ENCODE data around the gene USP34.

USP34 gene

GRCh38 chr2:61238219-61239012 lies 232.5 kb downstream of the USP34 start:
- no peak for DNase-seq
- peaks cover 31% of the 10 kb centered on the region for H3K36me3 ChIP-seq (replicated peaks)
- in situ Hi-C loops (cut with HindIII; ENCODE audit: low pct_ligation_motif_present, low sequenced_read_pairs): no loop called here
- no peak overlapping the region for H3K4me3 ChIP-seq (ENCODE audit: low read depth, low read length)
- TF ChIP-seq, protein P1, sequence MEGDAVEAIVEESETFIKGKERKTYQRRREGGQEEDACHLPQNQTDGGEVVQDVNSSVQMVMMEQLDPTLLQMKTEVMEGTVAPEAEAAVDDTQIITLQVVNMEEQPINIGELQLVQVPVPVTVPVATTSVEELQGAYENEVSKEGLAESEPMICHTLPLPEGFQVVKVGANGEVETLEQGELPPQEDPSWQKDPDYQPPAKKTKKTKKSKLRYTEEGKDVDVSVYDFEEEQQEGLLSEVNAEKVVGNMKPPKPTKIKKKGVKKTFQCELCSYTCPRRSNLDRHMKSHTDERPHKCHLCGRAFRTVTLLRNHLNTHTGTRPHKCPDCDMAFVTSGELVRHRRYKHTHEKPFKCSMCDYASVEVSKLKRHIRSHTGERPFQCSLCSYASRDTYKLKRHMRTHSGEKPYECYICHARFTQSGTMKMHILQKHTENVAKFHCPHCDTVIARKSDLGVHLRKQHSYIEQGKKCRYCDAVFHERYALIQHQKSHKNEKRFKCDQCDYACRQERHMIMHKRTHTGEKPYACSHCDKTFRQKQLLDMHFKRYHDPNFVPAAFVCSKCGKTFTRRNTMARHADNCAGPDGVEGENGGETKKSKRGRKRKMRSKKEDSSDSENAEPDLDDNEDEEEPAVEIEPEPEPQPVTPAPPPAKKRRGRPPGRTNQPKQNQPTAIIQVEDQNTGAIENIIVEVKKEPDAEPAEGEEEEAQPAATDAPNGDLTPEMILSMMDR (IDR thresholded peaks at IDR 0.05; ENCODE audit: low read depth, low read length, missing control alignments): no peak
- H3K27ac ChIP-seq: no peak overlapping the region
- no peaks in the 10 kb centered on the region for H3K27me3 ChIP-seq (replicated peaks)

GRCh38 chr2:61235716-61236115 lies 235.2 kb downstream of the USP34 start:
- Histone ChIP-seq H3K36me3 (replicated peaks) (peaks cover 35% of the 10 kb centered on the region), H3K4me3 (ENCODE audit: low read depth, low read length) (no peak overlapping the region), H3K27ac (no peak overlapping the region), H3K27me3 (replicated peaks) (no peaks in the 10 kb centered on the region)
- DNase-seq: no peak
- in situ Hi-C loops (cut with HindIII; ENCODE audit: low pct_ligation_motif_present, low sequenced_read_pairs): no loop called here
- TF ChIP-seq, protein P1 (IDR thresholded peaks at IDR 0.05; ENCODE audit: low read depth, low read length, missing control alignments): no peak

GRCh38 chr2:61233581-61233980 lies 237.3 kb downstream of the USP34 start:
- H3K27ac ChIP-seq: no peak overlapping the region
- in situ Hi-C loops (cut with HindIII; ENCODE audit: low pct_ligation_motif_present, low sequenced_read_pairs): no loop called here
- peaks cover 39% of the 10 kb centered on the region for H3K36me3 ChIP-seq (replicated peaks)
- TF ChIP-seq, protein P1 (IDR thresholded peaks at IDR 0.05; ENCODE audit: low read depth, low read length, missing control alignments): no peak
- no peaks in the 10 kb centered on the region for H3K27me3 ChIP-seq (replicated peaks)
- DNase-seq: no peak
- no peak overlapping the region for H3K4me3 ChIP-seq (ENCODE audit: low read depth, low read length)

DNA sequence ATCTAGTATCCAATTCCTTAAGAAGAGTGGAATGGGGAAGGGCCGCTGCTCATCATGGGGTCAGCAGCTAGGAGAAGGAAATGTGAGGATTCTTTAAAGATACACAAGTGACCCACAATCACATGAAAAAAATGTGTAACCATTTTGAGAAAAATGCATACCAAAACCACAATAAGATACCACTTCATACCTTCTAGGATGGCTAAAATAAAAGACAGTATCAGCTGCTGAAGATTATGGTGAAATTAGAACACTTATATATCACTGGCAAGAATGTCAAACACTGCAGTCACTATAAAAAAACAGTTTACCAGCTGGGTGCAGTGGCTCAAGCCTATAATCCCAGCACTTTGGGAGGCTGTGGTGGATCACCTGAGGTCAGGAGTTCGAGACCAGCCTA lies 241.0 kb downstream of the USP34 start:
- H3K27me3 ChIP-seq (replicated peaks): no peaks in the 10 kb centered on the region
- TF ChIP-seq, protein P1 (IDR thresholded peaks at IDR 0.05; ENCODE audit: low read depth, low read length, missing control alignments): no peak
- H3K4me3 ChIP-seq (ENCODE audit: low read depth, low read length): no peak overlapping the region
- no peak overlapping the region for H3K27ac ChIP-seq
- peaks cover 39% of the 10 kb centered on the region for H3K36me3 ChIP-seq (replicated peaks)
- in situ Hi-C loops (cut with HindIII; ENCODE audit: low pct_ligation_motif_present, low sequenced_read_pairs): no loop called here
- DNase-seq: no peak

DNA sequence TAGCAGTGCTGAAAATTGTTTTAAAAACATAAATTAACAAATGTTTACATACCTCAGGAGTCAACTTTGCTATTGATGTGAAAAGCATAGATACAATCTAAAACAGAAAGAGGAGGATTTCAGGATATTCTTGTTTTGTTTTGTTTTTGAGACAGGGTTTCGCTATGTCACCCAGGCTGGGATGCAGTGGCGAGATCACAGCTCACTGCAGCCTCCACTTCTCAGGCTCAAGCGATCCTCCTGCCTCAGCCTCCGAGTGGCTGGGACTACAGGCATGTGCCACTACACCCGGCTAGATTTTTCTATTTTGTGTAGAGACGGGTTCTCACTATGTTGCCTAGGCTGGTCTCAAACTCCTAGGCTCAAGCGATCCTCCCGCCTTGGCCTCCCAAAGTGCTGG lies 248.3 kb downstream of the USP34 start:
- peaks cover 20% of the 10 kb centered on the region for H3K36me3 ChIP-seq (replicated peaks)
- TF ChIP-seq, protein P1 (IDR thresholded peaks at IDR 0.05; ENCODE audit: low read depth, low read length, missing control alignments): no peak
- no peak for DNase-seq
- H3K27me3 ChIP-seq (replicated peaks): no peaks in the 10 kb centered on the region
- in situ Hi-C loops (cut with HindIII; ENCODE audit: low pct_ligation_motif_present, low sequenced_read_pairs): no loop called here
- no peak overlapping the region for H3K27ac ChIP-seq
- H3K4me3 ChIP-seq (ENCODE audit: low read depth, low read length): no peak overlapping the region

DNA sequence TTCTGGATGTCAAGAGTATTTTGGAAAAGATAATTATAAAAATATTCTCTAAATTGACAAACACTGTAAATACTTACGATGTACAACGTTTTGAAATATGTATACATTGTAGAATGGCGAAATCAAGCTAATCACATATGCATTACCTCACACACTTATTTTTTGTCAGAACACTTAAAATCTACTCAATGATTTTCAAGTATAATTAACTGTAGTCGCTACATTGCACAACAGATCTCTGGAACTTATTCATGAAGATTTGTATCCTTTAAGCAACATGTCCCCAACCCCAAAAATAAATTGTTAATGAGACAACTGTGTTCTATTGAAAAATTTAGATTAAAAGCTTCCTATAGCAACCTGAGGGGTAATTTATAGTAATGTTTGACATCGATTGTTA lies 249.1 kb downstream of the USP34 start:
- DNase-seq: no peak
- H3K27me3 ChIP-seq (replicated peaks): no peaks in the 10 kb centered on the region
- peaks cover 22% of the 10 kb centered on the region for H3K36me3 ChIP-seq (replicated peaks)
- in situ Hi-C loops (cut with HindIII; ENCODE audit: low pct_ligation_motif_present, low sequenced_read_pairs): no loop called here
- no peak overlapping the region for H3K27ac ChIP-seq
- H3K4me3 ChIP-seq (ENCODE audit: low read depth, low read length): no peak overlapping the region
- TF ChIP-seq, protein P1 (IDR thresholded peaks at IDR 0.05; ENCODE audit: low read depth, low read length, missing control alignments): no peak

All from brain microvascular endothelial cell (primary cell).